Testis (tissue), 3 donors: Measurements from ENCODE around the gene TNPO2. TPM values are rescaled to one million over a fixed set of nuclear protein-coding genes. Genes with fewer than 3 reads are reported as not detected.

Experiments used
- DNase-seq: peaks from one replicate; pipeline ENCODE4 v3.0.0-alpha.2; 2019
- H3K27ac ChIP-seq, 2 donors: fragments of 200-600 bp; sonication (generic); one replicate each; pipeline ENCODE4 v1.5.1; 2019
- H3K27me3 ChIP-seq: fragments of 200-600 bp; sonication (generic); one replicate; pipeline ENCODE4 v1.5.1; 2019
- H3K36me3 ChIP-seq: fragments of 200-600 bp; sonication (generic); one replicate; pipeline ENCODE4 v1.5.1; 2017; ENCODE audit warnings: low read depth; ENCODE audit errors: missing control alignments
- H3K4me1 ChIP-seq: fragments of 200-600 bp; sonication (generic); one replicate; pipeline ENCODE4 v1.5.1; 2019
- H3K4me3 ChIP-seq, 2 donors: fragments of 200-600 bp; sonication (generic); one replicate each; pipeline ENCODE4 v1.5.1; 2017 to 2019
- H3K9me3 ChIP-seq: fragments of 200-600 bp; sonication (generic); one replicate; pipeline ENCODE4 v1.5.1; 2017
- POLR2A ChIP-seq: fragments of 450-650 bp; IDR thresholded peaks from one replicate; pipeline ENCODE4 v1.6.1; 2017; ENCODE audit warnings: antibody characterized with exemption, mild to moderate bottlenecking, moderate library complexity
- WGBS, 2 donors: methylation state at CpG; one replicate each; pipeline ENCODE4 v1.1.5; 2018; 5-methylcytosine and 5-hydroxymethylcytosine counted together
- intact Hi-C: fragments of 100-400 bp; cut with DNase I; formaldehyde crosslinking; loops from one replicate; pipeline ENCODE4 v1.15.1; 2023; ENCODE audit warnings: low total_unique reads
- polyA plus RNA-seq: library from polyadenylated mRNA; stranded (reverse); fragments of 350-450 nt; fragmentation: Illumina TruSeq; extraction: RNeasy Lipid Tissue Mini Kit (QIAGEN cat#74804); gene quantifications from one replicate; pipeline ENCODE4 v1.2.3, GENCODE V29; 2014; ENCODE audit warnings: low read depth, low replicate concordance; ENCODE audit not compliant: insufficient read depth
- total RNA-seq, 2 donors: library from RNA; depleted of rRNA; stranded (reverse); fragments of >200 nt; gene quantifications; one replicate each; pipeline ENCODE4 v1.2.3, GENCODE V29; 2016
- TF ChIP-seq, protein P1 (sequence below), 3 experiments: fragments of 450-650 bp in 2 of 3; fragments of 200-600 bp in 1 of 3; sonication (generic) in 1 of 3; IDR thresholded peaks; one replicate each; pipeline ENCODE4 v1.5.1; 2016 to 2019; ENCODE audit warnings: antibody characterized with exemption in 3 of 3, mild to moderate bottlenecking in 2 of 3, moderate library complexity in 1 of 3

The TNPO2 gene
- total and polyA plus RNA-seq, 3 donors from 2014 or later = 103 to 129 (median 110) TPM

DNA sequence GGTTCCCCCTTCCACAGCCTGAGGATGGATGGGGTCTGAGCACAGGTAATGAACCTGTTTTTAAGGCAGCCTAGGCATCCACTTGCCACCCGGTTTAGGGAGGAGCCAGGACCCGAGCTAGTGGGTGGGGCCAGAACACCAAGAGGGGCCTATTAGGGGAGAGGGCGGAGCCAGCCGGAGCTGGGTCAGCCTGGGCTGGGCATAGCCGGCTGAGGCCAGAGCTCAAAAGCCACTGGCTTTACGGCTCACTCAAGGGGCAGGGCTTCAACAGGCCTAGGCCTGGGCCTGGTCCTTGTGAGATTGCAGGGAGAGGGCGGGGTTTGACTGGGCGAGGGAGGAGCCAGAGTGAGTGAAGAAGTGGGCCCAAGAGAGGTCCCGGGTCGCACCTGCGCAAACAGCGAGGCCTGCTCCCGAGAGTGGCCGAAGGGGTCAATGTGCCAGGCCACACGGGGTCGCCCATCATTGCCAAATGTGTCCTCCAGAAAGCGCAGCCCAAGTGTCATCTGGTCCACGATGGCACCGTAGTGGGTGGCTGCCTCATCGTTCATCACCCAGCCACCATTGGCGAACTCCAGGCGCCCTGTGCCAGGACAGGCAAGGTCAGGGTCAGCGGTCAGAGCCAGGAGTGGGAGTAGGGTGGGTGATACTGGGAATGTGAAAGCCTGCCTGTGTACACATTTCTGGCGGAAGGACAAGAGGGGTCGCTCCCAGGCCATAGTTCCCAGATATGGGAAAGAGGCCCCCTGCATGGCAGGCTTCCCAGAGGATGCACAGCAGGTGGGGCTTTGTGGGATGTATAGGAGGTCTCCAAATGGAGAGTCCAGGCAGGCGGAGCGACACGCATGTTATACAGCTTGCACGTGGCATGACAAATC is 59.1 kb downstream of the TNPO2 start:
- Histone ChIP-seq H3K9me3 (no peaks in the 10 kb centered on the region), H3K4me1 (peaks cover 24% of the 10 kb centered on the region), H3K27ac (no peak overlapping the region), H3K36me3 (no peaks in the 10 kb centered on the region), H3K27me3 (no peaks in the 10 kb centered on the region), H3K4me3 (no peak overlapping the region)
- intact Hi-C loops = no loop called here
- TF ChIP-seq, protein P1, sequence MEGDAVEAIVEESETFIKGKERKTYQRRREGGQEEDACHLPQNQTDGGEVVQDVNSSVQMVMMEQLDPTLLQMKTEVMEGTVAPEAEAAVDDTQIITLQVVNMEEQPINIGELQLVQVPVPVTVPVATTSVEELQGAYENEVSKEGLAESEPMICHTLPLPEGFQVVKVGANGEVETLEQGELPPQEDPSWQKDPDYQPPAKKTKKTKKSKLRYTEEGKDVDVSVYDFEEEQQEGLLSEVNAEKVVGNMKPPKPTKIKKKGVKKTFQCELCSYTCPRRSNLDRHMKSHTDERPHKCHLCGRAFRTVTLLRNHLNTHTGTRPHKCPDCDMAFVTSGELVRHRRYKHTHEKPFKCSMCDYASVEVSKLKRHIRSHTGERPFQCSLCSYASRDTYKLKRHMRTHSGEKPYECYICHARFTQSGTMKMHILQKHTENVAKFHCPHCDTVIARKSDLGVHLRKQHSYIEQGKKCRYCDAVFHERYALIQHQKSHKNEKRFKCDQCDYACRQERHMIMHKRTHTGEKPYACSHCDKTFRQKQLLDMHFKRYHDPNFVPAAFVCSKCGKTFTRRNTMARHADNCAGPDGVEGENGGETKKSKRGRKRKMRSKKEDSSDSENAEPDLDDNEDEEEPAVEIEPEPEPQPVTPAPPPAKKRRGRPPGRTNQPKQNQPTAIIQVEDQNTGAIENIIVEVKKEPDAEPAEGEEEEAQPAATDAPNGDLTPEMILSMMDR (IDR thresholded peaks at IDR 0.05) = no peak
- TF ChIP-seq POLR2A = no peak
- 56 to 76% methylated on average over 17 to 29 of the region's 29 CpGs for WGBS, 2 donors
- no peak for DNase-seq

GRCh38 chr19:12660980-12661379 is 62.8 kb downstream of the TNPO2 start:
- no peak for TF ChIP-seq POLR2A
- TF ChIP-seq, protein P1 (IDR thresholded peaks at IDR 0.05) = no peak
- intact Hi-C loops = no loop called here
- Histone ChIP-seq H3K4me3 (no peak overlapping the region), H3K27me3 (no peaks in the 10 kb centered on the region), H3K9me3 (no peaks in the 10 kb centered on the region), H3K4me1 (peaks cover 5% of the 10 kb centered on the region), H3K27ac (no peak overlapping the region), H3K36me3 (no peaks in the 10 kb centered on the region)
- WGBS, 2 donors = 92 to 99% methylated on average over 12 of the region's 12 CpGs
- DNase-seq = no peak

GRCh38 chr19:12657966-12658365 is 65.8 kb downstream of the TNPO2 start:
- 64 to 75% methylated on average over 19 to 22 of the region's 22 CpGs for WGBS, 2 donors
- Histone ChIP-seq H3K9me3 (no peaks in the 10 kb centered on the region), H3K4me1 (no peaks in the 10 kb centered on the region), H3K36me3 (no peaks in the 10 kb centered on the region), H3K4me3 (no peak overlapping the region), H3K27ac (no peak overlapping the region), H3K27me3 (no peaks in the 10 kb centered on the region)
- no peak for DNase-seq
- intact Hi-C loops = no loop called here
- no peak for TF ChIP-seq POLR2A
- TF ChIP-seq, protein P1 (IDR thresholded peaks at IDR 0.05) = no peak

GRCh38 chr19:12656899-12657571 is 66.7 kb downstream of the TNPO2 start:
- Histone ChIP-seq H3K27me3 (no peaks in the 10 kb centered on the region), H3K27ac (no peak overlapping the region), H3K4me1 (no peaks in the 10 kb centered on the region), H3K9me3 (no peaks in the 10 kb centered on the region), H3K4me3 (peak overlapping the region; percentile 36 to 43), H3K36me3 (no peaks in the 10 kb centered on the region)
- TF ChIP-seq POLR2A = no peak
- TF ChIP-seq, protein P1 (IDR thresholded peaks at IDR 0.05) = no peak
- DNase-seq = peak; percentile 82
- WGBS, 2 donors = 46 to 60% methylated on average over 43 to 50 of the region's 50 CpGs
- intact Hi-C loops = no loop called here
